ENCODE data around the gene OMP.
"Not testable (repeated sequence)": the region's sequence is repeated elsewhere in the genome, so short reads cannot be mapped to it uniquely, and the experiment has no call there.

OMP gene

GRCh38 chr11:77102246-77103210, at the start of gene OMP:
Gene OMP, plus strand, starts transcription at chr11:77102840. Its CDS starts 0 bp downstream, at chr11:77102840.
- DNase-seq (ENCODE audit: low read depth) = no peak

- no peak for DNase-seq (ENCODE audit: low read depth)
Measured at GRCh38 chr11:77053217-77054015, 49.2 kb upstream of the OMP start.

GRCh38 chr11:77054084-77054483, 48.6 kb upstream of the OMP start:
- DNase-seq (ENCODE audit: low read depth) = no peak

- DNase-seq (ENCODE audit: low read depth) = no peak
Measured at GRCh38 chr11:77055101-77055561, 47.5 kb upstream of the OMP start.

- DNase-seq (ENCODE audit: low read depth) = no peak
Measured at GRCh38 chr11:77055913-77056312, 46.7 kb upstream of the OMP start.

- no peak for DNase-seq (ENCODE audit: low read depth)
Measured at GRCh38 chr11:77056814-77057402, 45.7 kb upstream of the OMP start.

- no peak for DNase-seq (ENCODE audit: low read depth)
Measured at GRCh38 chr11:77057938-77058474, 44.6 kb upstream of the OMP start.

GRCh38 chr11:77058900-77059299, 43.7 kb upstream of the OMP start:
- DNase-seq (ENCODE audit: low read depth) = no peak

GRCh38 chr11:77059806-77060205, 42.8 kb upstream of the OMP start:
- DNase-seq (ENCODE audit: low read depth) = no peak

GRCh38 chr11:77060234-77060633, 42.4 kb upstream of the OMP start:
- DNase-seq (ENCODE audit: low read depth) = no peak

- DNase-seq (ENCODE audit: low read depth) = not testable (repeated sequence)
Measured at GRCh38 chr11:77061258-77061657, 41.4 kb upstream of the OMP start.

- no peak for DNase-seq (ENCODE audit: low read depth)
Measured at GRCh38 chr11:77062924-77063323, 39.7 kb upstream of the OMP start.

GRCh38 chr11:77063407-77063806, 39.2 kb upstream of the OMP start:
- no peak for DNase-seq (ENCODE audit: low read depth)

GRCh38 chr11:77063861-77064260, 38.8 kb upstream of the OMP start:
- DNase-seq (ENCODE audit: low read depth) = no peak

- no peak for DNase-seq (ENCODE audit: low read depth)
Measured at GRCh38 chr11:77064648-77065217, 37.9 kb upstream of the OMP start.

GRCh38 chr11:77065878-77066228, 36.8 kb upstream of the OMP start:
- peak; percentile 38 for DNase-seq (ENCODE audit: low read depth)

GRCh38 chr11:77066229-77067042, 36.2 kb upstream of the OMP start, which contains the start of gene CAPN5:
Gene CAPN5, plus strand, starts transcription at chr11:77066971. Its CDS starts 17,916 bp downstream, at chr11:77084887.
- peak; percentile 81 for DNase-seq (ENCODE audit: low read depth)

GRCh38 chr11:77067861-77068443, 34.7 kb upstream of the OMP start:
- no peak for DNase-seq (ENCODE audit: low read depth)

- no peak for DNase-seq (ENCODE audit: low read depth)
Measured at GRCh38 chr11:77068457-77069335, 33.9 kb upstream of the OMP start.
